IPS-15b (cell line): Measurements from ENCODE around the gene RBKS.
A peak's percentile ranks its signal among the peaks of the same experiment; 100 is the strongest.
"Not testable (repeated sequence)": the region's sequence is repeated elsewhere in the genome, so short reads cannot be mapped to it uniquely, and the experiment has no call there.

Experiments used
- H3K27me3 ChIP-seq: one replicate; pipeline ENCODE4 v1.6.1; 2013; ENCODE audit warnings: low read length; ENCODE audit not compliant: control insufficient read depth, insufficient read depth
- H3K36me3 ChIP-seq: one replicate; pipeline ENCODE4 v1.6.1; 2013; ENCODE audit warnings: low read length; ENCODE audit not compliant: control insufficient read depth, insufficient read depth
- H3K4me1 ChIP-seq: one replicate; pipeline ENCODE4 v1.6.1; 2013; ENCODE audit warnings: mild to moderate bottlenecking, low read length; ENCODE audit not compliant: control insufficient read depth, insufficient read depth
- H3K4me3 ChIP-seq: one replicate; pipeline ENCODE4 v1.5.1; 2013; ENCODE audit warnings: low read depth, low read length
- H3K9ac ChIP-seq: one replicate; pipeline ENCODE4 v1.6.1; 2013; ENCODE audit warnings: low read depth, mild to moderate bottlenecking, low read length
- H3K9me3 ChIP-seq: one replicate; pipeline ENCODE4 v1.6.1; 2013; ENCODE audit warnings: mild to moderate bottlenecking, low read length; ENCODE audit not compliant: control insufficient read depth, insufficient read depth

The RBKS gene

GRCh38 chr2:27886322-27886721 lies 3.9 kb downstream of the RBKS start:
- H3K27me3 ChIP-seq = no peaks in the 10 kb centered on the region
- H3K36me3 ChIP-seq = no peaks in the 10 kb centered on the region

DNA sequence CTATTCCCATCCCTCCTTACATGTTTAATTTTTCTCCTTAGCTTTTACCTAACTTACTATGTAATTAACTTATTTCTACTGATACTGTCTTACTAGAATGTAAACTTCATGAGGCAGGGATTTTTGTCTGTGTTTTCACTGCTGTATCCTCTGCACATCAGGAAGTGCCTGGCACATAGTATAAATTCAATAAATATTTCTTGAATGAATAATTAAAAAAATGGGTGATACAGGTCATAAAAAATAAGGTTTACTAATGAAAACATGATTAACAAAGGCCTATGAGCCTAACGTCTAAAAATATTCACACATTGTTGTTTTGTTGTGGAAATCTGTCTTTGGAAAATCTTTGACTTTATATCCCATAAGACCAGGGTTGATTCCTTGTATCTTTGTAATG lies 4.5 kb downstream of the RBKS start:
- H3K36me3 ChIP-seq = no peaks in the 10 kb centered on the region
- H3K4me1 ChIP-seq = no peaks in the 10 kb centered on the region
- no peaks in the 10 kb centered on the region for H3K9me3 ChIP-seq
- H3K27me3 ChIP-seq = no peaks in the 10 kb centered on the region
- no peak overlapping the region for H3K4me3 ChIP-seq
- H3K9ac ChIP-seq = no peak overlapping the region

More at GRCh38 chr2:27886322-27886721, 3.9 kb downstream of the RBKS start:
- H3K4me3 ChIP-seq = no peak overlapping the region
- H3K9me3 ChIP-seq = no peaks in the 10 kb centered on the region
- no peak overlapping the region for H3K9ac ChIP-seq
- no peaks in the 10 kb centered on the region for H3K4me1 ChIP-seq

- H3K9me3 ChIP-seq = no peaks in the 10 kb centered on the region
- H3K27me3 ChIP-seq = no peaks in the 10 kb centered on the region
- no peak overlapping the region for H3K4me3 ChIP-seq
- H3K4me1 ChIP-seq = no peaks in the 10 kb centered on the region
- no peak overlapping the region for H3K9ac ChIP-seq
- no peaks in the 10 kb centered on the region for H3K36me3 ChIP-seq
Measured at GRCh38 chr2:27885234-27885633, 5.0 kb downstream of the RBKS start.

DNA sequence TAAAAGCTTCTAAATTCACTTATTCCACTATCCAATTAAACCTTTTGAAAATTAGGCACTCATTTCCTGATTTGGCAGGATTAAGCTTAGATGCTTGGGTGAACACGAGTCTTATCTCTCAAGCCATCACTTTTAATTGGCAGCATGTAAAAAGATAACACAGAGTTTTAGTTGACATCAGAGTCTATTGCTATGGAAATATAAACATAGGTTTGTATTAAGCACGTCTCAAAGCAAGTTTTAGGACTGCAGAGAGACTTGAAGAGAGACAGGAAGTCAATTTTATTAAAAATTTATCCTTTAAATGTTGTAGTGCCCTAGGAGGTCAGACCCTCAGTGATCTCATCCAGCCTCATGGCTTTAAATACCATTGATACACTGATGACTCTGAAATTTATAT lies 5.6 kb downstream of the RBKS start:
- no peaks in the 10 kb centered on the region for H3K9me3 ChIP-seq
- H3K4me3 ChIP-seq = no peak overlapping the region
- H3K9ac ChIP-seq = no peak overlapping the region
- H3K36me3 ChIP-seq = no peaks in the 10 kb centered on the region
- no peaks in the 10 kb centered on the region for H3K4me1 ChIP-seq
- no peaks in the 10 kb centered on the region for H3K27me3 ChIP-seq

DNA sequence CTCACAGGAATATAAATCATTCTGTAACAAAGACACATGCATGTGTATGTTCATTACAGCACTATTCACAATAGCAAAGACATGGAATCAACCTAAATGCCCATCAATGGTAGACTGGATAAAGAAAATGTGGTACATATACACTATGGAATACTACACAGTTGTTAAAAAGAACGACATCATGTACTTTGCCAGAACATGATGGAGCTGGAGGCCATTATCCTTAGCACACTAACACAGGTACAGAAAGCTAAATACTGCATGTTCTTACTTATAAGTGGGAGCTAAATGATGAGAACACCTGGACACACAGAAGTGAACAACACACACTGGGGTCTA lies 7.6 kb downstream of the RBKS start:
- not testable (repeated sequence) for H3K4me1 ChIP-seq, H3K36me3 ChIP-seq, H3K27me3 ChIP-seq, H3K9me3 ChIP-seq, H3K4me3 ChIP-seq, H3K9ac ChIP-seq

- H3K4me1 ChIP-seq, H3K36me3 ChIP-seq, H3K27me3 ChIP-seq, H3K9ac ChIP-seq, H3K4me3 ChIP-seq, H3K9me3 ChIP-seq: not testable (repeated sequence)
Measured at GRCh38 chr2:27881815-27882583, 8.2 kb downstream of the RBKS start.

GRCh38 chr2:27878825-27879224 lies 11.4 kb downstream of the RBKS start:
- no peaks in the 10 kb centered on the region for H3K9me3 ChIP-seq
- H3K27me3 ChIP-seq = no peaks in the 10 kb centered on the region
- no peaks in the 10 kb centered on the region for H3K36me3 ChIP-seq
- H3K4me1 ChIP-seq = no peaks in the 10 kb centered on the region
- no peak overlapping the region for H3K4me3 ChIP-seq
- H3K9ac ChIP-seq = no peak overlapping the region

- H3K4me1 ChIP-seq = no peaks in the 10 kb centered on the region
- no peaks in the 10 kb centered on the region for H3K36me3 ChIP-seq
- H3K9ac ChIP-seq = no peak overlapping the region
- H3K9me3 ChIP-seq = no peaks in the 10 kb centered on the region
- no peaks in the 10 kb centered on the region for H3K27me3 ChIP-seq
- no peak overlapping the region for H3K4me3 ChIP-seq
Measured at GRCh38 chr2:27875089-27875881, 14.9 kb downstream of the RBKS start.

DNA sequence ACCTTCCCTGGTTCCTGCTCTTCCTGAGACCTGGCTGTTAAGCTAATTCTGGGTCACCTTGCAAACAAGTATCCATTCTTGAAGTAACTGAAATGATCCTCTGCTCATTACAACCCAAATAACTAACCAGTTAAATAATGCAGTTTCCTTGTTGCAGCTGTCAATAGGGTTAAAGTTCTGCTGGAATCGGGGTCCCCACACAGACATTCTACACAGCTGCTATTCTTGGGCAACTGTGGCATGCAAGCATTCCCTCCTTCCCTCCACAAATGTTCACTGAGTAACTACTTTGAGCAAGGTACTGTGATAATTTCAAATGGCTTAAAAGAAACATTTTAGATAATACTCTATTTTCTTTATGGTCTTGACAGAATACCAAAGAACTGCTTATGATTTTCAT lies 17.1 kb downstream of the RBKS start:
- no peaks in the 10 kb centered on the region for H3K4me1 ChIP-seq
- no peaks in the 10 kb centered on the region for H3K27me3 ChIP-seq
- H3K36me3 ChIP-seq = no peaks in the 10 kb centered on the region
- no peak overlapping the region for H3K4me3 ChIP-seq
- H3K9ac ChIP-seq = no peak overlapping the region
- no peaks in the 10 kb centered on the region for H3K9me3 ChIP-seq

- no peaks in the 10 kb centered on the region for H3K36me3 ChIP-seq
- no peaks in the 10 kb centered on the region for H3K4me1 ChIP-seq
- H3K27me3 ChIP-seq = no peaks in the 10 kb centered on the region
- no peaks in the 10 kb centered on the region for H3K9me3 ChIP-seq
- H3K4me3 ChIP-seq = no peak overlapping the region
- H3K9ac ChIP-seq = no peak overlapping the region
Measured at GRCh38 chr2:27871802-27872201, 18.4 kb downstream of the RBKS start.

GRCh38 chr2:27870724-27871123 lies 19.5 kb downstream of the RBKS start:
- no peak overlapping the region for H3K4me3 ChIP-seq
- no peaks in the 10 kb centered on the region for H3K9me3 ChIP-seq
- H3K9ac ChIP-seq = peak overlapping the region; percentile 16
- H3K27me3 ChIP-seq = peaks cover 5% of the 10 kb centered on the region
- no peaks in the 10 kb centered on the region for H3K36me3 ChIP-seq
- H3K4me1 ChIP-seq = no peaks in the 10 kb centered on the region

DNA sequence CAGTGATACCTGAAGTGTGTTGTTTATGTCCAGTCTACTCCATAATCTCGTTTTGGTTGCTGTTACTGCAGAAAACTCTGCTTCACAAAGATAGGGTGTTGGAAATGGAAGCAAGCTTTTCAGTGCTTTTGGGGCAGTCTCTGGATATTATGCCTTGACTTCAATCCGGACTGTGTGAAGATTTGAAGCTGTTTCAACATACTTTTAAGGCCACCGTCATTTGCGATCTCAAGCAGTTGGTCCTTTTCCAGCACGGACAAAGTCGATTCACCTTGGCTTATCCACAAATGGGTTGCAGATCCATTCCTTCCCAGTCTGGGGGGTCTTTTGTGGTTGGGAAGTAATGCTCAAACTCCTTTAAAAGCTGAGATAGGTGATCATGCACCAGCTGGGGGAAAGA lies 20.4 kb downstream of the RBKS start:
- Histone ChIP-seq H3K4me1 (no peaks in the 10 kb centered on the region), H3K36me3 (no peaks in the 10 kb centered on the region), H3K9me3 (no peaks in the 10 kb centered on the region), H3K27me3 (peaks cover 5% of the 10 kb centered on the region), H3K4me3 (no peak overlapping the region), H3K9ac (no peak overlapping the region)
